WTC11 (cell line): ENCODE data around the gene SLCO4A1. TPM values are rescaled to one million over a fixed set of nuclear protein-coding genes. Genes with fewer than 3 reads are reported as not detected.

ENCODE experiments used
- ATAC-seq: fragments of 200-7000 bp; cut with Tn5 transposase; 2 replicates; pipeline ENCODE4 v1.10.0; 2021; ENCODE audit warnings: mild to moderate bottlenecking, moderate library complexity
- CTCF ChIA-PET: fragments of 300-600 bp; sonication (Branson Sonifier 250); formaldehyde crosslinking; loops from one replicate; lab custom pipeline; 2021; ENCODE audit warnings: antibody characterized with exemption; lab: Charles Lee
- POLR2A ChIA-PET: fragments of 350-600 bp; sonication (Branson Sonifier 250); formaldehyde crosslinking; loops from one replicate; lab custom pipeline; 2021; ENCODE audit warnings: antibody characterized with exemption; lab: Charles Lee
- DNase-seq: peaks from one replicate; pipeline ENCODE4 v3.0.0; 2021; ENCODE audit warnings: low spot score
- H3K27ac Mint-ChIP-seq: 2 replicates; pipeline ENCODE4 v1.8.0; 2021; ENCODE audit warnings: mixed read lengths
- H3K27me3 Mint-ChIP-seq: 2 replicates; pipeline ENCODE4 v1.8.0; 2021; ENCODE audit warnings: low read depth, mild to moderate bottlenecking, moderate library complexity, mixed read lengths
- H3K36me3 Mint-ChIP-seq: 2 replicates; pipeline ENCODE4 v1.8.0; 2021; ENCODE audit warnings: mixed read lengths
- H3K4me1 Mint-ChIP-seq: 2 replicates; pipeline ENCODE4 v1.8.0; 2022; ENCODE audit warnings: mixed read lengths
- H3K4me3 Mint-ChIP-seq: 2 replicates; pipeline ENCODE4 v1.8.0; 2021; ENCODE audit warnings: mild to moderate bottlenecking, moderate library complexity, mixed read lengths
- H3K9me3 Mint-ChIP-seq: 2 replicates; pipeline ENCODE4 v1.8.0; 2021; ENCODE audit warnings: mixed read lengths
- CREM ChIP-seq: sonication (generic); formaldehyde crosslinking; IDR thresholded peaks from 2 replicates; pipeline ENCODE4 v1.8.1; 2022; ENCODE audit warnings: mild to moderate bottlenecking, missing genetic modification reagents, moderate library complexity
- ELF4 ChIP-seq: sonication (generic); formaldehyde crosslinking; IDR thresholded peaks from 2 replicates; pipeline ENCODE4 v1.8.1; 2022; ENCODE audit warnings: low read depth, mild to moderate bottlenecking, moderate library complexity, missing genetic modification reagents
- MYBL2 ChIP-seq: sonication (generic); formaldehyde crosslinking; IDR thresholded peaks from 2 replicates; pipeline ENCODE4 v1.8.1; 2023; ENCODE audit warnings: mild to moderate bottlenecking, moderate library complexity, missing genetic modification reagents
- PRRX2 ChIP-seq: fragments of 250-450 bp; sonication (Bioruptor Pico); IDR thresholded peaks from 2 replicates; pipeline ENCODE4 v1.8.0; 2021; ENCODE audit warnings: mild to moderate bottlenecking
- RELA ChIP-seq: sonication (generic); formaldehyde crosslinking; IDR thresholded peaks from 2 replicates; pipeline ENCODE4 v1.8.1; 2022; ENCODE audit warnings: missing genetic modification reagents, mild to moderate bottlenecking, borderline replicate concordance
- RORB ChIP-seq: fragments of 250-450 bp; sonication (Bioruptor Pico); IDR thresholded peaks from 2 replicates; pipeline ENCODE4 v1.9.0; 2021; ENCODE audit warnings: mild to moderate bottlenecking
- SOX15 ChIP-seq: fragments of 250-450 bp; sonication (Bioruptor Pico); IDR thresholded peaks from 2 replicates; pipeline ENCODE4 v1.9.0; 2021; ENCODE audit warnings: mild to moderate bottlenecking
- TCF7 ChIP-seq: sonication (generic); formaldehyde crosslinking; IDR thresholded peaks from 2 replicates; pipeline ENCODE4 v1.8.0; 2022; ENCODE audit warnings: mild to moderate bottlenecking, low read depth, missing genetic modification reagents, moderate library complexity
- TEAD4 ChIP-seq: sonication (generic); formaldehyde crosslinking; IDR thresholded peaks from 2 replicates; pipeline ENCODE4 v1.8.0; 2022; ENCODE audit warnings: mild to moderate bottlenecking, missing genetic modification reagents
- ZNF232 ChIP-seq: sonication (generic); formaldehyde crosslinking; IDR thresholded peaks from 2 replicates; pipeline ENCODE4 v1.8.0; 2022; ENCODE audit warnings: mild to moderate bottlenecking, missing genetic modification reagents
- total RNA-seq: library from RNA; stranded (reverse); gene quantifications from 3 replicates; pipeline ENCODE4 v1.2.3, GENCODE V29; 2021
- TF ChIP-seq, protein P1 (sequence below): fragments of 250-450 bp; sonication (Bioruptor Pico); conservative IDR thresholded peaks from 2 replicates; pipeline ENCODE4 v1.9.0; 2021; ENCODE audit warnings: mild to moderate bottlenecking
- TF ChIP-seq, protein P2 (sequence below): fragments of 200-600 bp; IDR thresholded peaks from 2 replicates; pipeline ENCODE4 v1.8.0; 2022; ENCODE audit warnings: antibody characterized with exemption
- TF ChIP-seq, protein P3 (sequence below): sonication (generic); formaldehyde crosslinking; conservative IDR thresholded peaks from 2 replicates; pipeline ENCODE4 v1.8.1; 2023; ENCODE audit warnings: mild to moderate bottlenecking, low read depth, missing genetic modification reagents, moderate library complexity
- TF ChIP-seq, protein P4 (sequence below): sonication (generic); formaldehyde crosslinking; IDR thresholded peaks from 2 replicates; pipeline ENCODE4 v1.8.1; 2023; ENCODE audit warnings: mild to moderate bottlenecking, moderate library complexity, missing genetic modification reagents
- TF ChIP-seq, protein P5 (sequence below): fragments of 250-450 bp; sonication (Bioruptor Pico); IDR thresholded peaks from 2 replicates; pipeline ENCODE4 v1.9.0; 2021; ENCODE audit warnings: moderate library complexity, mild to moderate bottlenecking, inconsistent platforms, borderline replicate concordance
- TF ChIP-seq, protein P6 (sequence below): sonication (generic); formaldehyde crosslinking; IDR thresholded peaks from 2 replicates; pipeline ENCODE4 v1.8.1; 2022; ENCODE audit warnings: missing genetic modification reagents, borderline replicate concordance
- TF ChIP-seq, protein P7 (sequence below): sonication (generic); formaldehyde crosslinking; IDR thresholded peaks from 2 replicates; pipeline ENCODE4 v1.8.0; 2022; ENCODE audit warnings: mild to moderate bottlenecking, missing genetic modification reagents

SLCO4A1 gene
- total RNA-seq, 1 experiment from 2014 or later = 19.9 TPM

DNA sequence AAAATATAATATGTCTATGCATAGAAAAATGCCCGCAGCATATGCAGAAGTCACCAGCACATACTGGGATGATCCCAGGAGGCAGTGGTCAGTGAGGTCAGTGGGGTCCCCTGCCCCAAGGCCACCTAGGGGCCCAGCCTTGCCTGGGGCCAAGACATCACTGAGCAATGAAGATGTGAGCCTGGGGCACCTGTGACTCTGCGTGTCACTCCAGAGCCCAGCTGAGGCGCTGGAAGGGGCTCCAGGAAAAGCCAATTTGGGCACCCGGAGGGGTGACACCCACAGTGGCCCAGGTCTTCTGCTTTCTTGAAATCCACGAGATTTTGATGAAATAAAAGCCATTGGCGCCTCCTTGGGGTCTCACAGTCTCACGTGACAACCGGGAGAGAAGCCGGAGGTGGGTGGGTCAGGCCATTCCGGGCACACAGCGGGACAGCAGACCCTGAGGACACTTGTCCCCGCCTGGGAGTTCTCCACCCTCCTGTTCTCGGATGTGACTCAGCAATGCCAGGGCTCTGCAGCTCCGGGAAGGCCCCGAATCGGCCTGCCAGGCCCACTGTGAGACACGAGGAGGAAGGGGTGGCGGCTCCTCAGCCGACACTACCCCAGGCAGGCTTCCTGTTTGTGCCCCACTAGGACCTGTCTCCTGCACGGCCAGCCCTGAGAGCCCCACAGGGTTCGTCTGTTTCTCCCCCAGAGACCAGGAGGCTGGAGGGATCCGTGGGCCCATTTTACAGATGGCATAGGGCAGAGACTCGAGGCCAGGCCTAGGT is 24.4 kb upstream of the SLCO4A1 start:
- no peaks in the 10 kb centered on the region for H3K9me3 Mint-ChIP-seq

DNA sequence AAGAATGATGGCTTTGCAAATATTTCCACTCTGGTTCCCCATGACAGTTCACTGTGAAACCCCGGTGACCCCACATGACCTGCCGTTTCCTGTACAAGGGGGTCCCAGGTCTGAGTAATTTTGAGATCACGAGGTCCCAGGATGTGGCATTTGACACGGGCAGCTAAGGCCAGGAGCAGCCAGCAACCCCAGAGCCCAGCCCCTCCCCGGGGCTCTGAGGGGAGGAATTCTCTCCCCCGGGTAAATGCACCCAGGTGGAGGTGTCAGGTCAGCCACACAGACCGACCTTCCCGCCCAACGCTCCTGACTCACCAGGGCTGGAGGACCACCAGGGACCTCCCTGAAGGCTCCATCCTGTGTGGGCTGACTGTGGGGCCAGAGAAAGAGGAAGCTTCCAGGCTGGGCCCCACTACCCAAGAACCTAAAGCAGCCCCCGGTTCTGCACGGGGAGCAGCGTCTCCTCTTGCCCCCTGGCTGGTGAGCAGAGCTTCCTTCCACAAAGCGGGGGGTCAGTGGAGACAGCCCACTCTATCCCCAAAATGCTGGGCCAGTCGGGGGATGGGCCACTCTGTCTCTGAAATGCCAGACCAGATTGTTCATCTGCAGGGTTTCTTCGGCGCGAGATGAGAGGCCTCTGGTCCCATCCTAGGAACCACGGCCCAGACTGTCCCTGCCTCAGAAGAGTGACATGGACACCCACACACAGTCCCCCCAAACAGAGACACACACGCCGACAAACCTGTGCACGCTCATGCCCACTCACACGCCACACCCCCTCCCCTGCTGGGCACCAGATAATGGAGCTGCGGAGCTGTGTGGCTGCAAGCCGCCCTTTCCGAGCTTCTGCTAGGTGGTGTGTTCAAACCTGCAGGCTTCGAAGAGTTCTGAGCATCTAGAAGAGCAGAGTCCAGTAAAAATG is 23.4 kb upstream of the SLCO4A1 start:
- POLR2A ChIA-PET = no interaction called here
- peak; percentile 30 for DNase-seq
- Mint-ChIP-seq H3K27me3 (no peaks in the 10 kb centered on the region; the same call in 1 of the 2 replicates), H3K27ac (no peak overlapping the region), H3K36me3 (no peaks in the 10 kb centered on the region), H3K9me3 (no peaks in the 10 kb centered on the region), H3K4me3 (no peak overlapping the region), H3K4me1 (peaks cover 15% of the 10 kb centered on the region)
- no peak for ATAC-seq
- CTCF ChIA-PET = interaction anchor here (0.7 to 3.2 kb wide), 6 partner anchors 12 to 173 kb away, joined by 3 to 45 read pairs (median 4); no protein-coding TSS in a partner anchor
- TF ChIP-seq, protein P1, sequence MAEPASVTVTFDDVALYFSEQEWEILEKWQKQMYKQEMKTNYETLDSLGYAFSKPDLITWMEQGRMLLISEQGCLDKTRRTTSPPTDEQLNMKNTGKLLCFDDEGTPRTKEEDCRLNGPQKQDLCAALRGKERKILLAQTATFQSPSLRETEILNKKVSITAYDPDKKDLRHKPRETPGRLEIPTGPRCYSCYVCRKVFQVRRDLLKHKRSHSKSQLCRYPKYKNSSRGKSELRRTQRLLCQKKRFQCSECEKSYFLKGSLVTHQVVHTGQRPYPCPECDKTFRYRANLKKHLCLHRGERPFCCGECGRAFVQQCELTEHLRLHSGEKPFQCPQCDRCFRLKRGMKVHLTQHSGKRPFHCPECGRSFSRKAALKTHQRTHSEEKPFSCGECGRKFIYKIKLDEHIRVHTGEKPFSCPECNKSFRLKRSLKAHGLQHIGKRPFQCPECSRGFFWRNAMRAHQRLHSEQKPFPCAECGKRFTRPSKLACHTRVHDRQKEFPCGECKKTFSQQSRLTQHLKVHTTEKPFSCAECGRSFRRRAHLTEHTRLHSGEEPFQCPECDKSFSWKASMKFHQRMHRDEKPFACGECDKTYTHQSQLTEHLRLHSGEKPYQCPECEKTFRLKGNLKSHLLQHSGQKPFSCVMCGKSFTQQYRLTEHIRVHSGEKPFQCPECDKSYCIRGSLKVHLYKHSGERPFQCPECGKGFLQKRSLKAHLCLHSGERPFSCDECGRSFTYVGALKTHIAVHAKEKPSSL (CRISPR knock-in tag) = no peak
- TF ChIP-seq, protein P2, sequence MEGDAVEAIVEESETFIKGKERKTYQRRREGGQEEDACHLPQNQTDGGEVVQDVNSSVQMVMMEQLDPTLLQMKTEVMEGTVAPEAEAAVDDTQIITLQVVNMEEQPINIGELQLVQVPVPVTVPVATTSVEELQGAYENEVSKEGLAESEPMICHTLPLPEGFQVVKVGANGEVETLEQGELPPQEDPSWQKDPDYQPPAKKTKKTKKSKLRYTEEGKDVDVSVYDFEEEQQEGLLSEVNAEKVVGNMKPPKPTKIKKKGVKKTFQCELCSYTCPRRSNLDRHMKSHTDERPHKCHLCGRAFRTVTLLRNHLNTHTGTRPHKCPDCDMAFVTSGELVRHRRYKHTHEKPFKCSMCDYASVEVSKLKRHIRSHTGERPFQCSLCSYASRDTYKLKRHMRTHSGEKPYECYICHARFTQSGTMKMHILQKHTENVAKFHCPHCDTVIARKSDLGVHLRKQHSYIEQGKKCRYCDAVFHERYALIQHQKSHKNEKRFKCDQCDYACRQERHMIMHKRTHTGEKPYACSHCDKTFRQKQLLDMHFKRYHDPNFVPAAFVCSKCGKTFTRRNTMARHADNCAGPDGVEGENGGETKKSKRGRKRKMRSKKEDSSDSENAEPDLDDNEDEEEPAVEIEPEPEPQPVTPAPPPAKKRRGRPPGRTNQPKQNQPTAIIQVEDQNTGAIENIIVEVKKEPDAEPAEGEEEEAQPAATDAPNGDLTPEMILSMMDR = no peak
- TF ChIP-seq TCF7 (CRISPR knock-in tag) = no peak
- TF ChIP-seq, protein P3, sequence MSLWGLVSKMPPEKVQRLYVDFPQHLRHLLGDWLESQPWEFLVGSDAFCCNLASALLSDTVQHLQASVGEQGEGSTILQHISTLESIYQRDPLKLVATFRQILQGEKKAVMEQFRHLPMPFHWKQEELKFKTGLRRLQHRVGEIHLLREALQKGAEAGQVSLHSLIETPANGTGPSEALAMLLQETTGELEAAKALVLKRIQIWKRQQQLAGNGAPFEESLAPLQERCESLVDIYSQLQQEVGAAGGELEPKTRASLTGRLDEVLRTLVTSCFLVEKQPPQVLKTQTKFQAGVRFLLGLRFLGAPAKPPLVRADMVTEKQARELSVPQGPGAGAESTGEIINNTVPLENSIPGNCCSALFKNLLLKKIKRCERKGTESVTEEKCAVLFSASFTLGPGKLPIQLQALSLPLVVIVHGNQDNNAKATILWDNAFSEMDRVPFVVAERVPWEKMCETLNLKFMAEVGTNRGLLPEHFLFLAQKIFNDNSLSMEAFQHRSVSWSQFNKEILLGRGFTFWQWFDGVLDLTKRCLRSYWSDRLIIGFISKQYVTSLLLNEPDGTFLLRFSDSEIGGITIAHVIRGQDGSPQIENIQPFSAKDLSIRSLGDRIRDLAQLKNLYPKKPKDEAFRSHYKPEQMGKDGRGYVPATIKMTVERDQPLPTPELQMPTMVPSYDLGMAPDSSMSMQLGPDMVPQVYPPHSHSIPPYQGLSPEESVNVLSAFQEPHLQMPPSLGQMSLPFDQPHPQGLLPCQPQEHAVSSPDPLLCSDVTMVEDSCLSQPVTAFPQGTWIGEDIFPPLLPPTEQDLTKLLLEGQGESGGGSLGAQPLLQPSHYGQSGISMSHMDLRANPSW (CRISPR knock-in tag) = no peak
- TF ChIP-seq ZNF232 (CRISPR knock-in tag) = no peak
- no peak for TF ChIP-seq RELA
- TF ChIP-seq, protein P4, sequence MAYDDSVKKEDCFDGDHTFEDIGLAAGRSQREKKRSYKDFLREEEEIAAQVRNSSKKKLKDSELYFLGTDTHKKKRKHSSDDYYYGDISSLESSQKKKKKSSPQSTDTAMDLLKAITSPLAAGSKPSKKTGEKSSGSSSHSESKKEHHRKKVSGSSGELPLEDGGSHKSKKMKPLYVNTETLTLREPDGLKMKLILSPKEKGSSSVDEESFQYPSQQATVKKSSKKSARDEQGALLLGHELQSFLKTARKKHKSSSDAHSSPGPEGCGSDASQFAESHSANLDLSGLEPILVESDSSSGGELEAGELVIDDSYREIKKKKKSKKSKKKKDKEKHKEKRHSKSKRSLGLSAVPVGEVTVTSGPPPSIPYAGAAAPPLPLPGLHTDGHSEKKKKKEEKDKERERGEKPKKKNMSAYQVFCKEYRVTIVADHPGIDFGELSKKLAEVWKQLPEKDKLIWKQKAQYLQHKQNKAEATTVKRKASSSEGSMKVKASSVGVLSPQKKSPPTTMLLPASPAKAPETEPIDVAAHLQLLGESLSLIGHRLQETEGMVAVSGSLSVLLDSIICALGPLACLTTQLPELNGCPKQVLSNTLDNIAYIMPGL (CRISPR knock-in tag) = no peak
- no peak for TF ChIP-seq TEAD4 (CRISPR knock-in tag)

More for the DNA sequence above, 24.4 kb upstream of the SLCO4A1 start:
- Mint-ChIP-seq H3K4me3 (no peak overlapping the region), H3K36me3 (no peaks in the 10 kb centered on the region), H3K27ac (no peak overlapping the region), H3K27me3 (no peaks in the 10 kb centered on the region; the same call in 1 of the 2 replicates), H3K4me1 (peaks cover 6% of the 10 kb centered on the region)
- ATAC-seq (no peak), DNase-seq (no peak)
- TF ChIP-seq, protein P5, sequence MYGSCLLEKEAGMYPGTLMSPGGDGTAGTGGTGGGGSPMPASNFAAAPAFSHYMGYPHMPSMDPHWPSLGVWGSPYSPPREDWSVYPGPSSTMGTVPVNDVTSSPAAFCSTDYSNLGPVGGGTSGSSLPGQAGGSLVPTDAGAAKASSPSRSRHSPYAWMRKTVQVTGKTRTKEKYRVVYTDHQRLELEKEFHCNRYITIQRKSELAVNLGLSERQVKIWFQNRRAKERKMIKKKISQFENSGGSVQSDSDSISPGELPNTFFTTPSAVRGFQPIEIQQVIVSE (CRISPR knock-in tag) = no peak
- no peak for TF ChIP-seq ELF4
- TF ChIP-seq, protein P6, sequence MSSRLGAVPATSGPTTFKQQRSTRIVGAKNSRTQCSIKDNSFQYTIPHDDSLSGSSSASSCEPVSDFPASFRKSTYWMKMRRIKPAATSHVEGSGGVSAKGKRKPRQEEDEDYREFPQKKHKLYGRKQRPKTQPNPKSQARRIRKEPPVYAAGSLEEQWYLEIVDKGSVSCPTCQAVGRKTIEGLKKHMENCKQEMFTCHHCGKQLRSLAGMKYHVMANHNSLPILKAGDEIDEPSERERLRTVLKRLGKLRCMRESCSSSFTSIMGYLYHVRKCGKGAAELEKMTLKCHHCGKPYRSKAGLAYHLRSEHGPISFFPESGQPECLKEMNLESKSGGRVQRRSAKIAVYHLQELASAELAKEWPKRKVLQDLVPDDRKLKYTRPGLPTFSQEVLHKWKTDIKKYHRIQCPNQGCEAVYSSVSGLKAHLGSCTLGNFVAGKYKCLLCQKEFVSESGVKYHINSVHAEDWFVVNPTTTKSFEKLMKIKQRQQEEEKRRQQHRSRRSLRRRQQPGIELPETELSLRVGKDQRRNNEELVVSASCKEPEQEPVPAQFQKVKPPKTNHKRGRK (CRISPR knock-in tag) = no peak
- no peak for TF ChIP-seq RORB
- no peak for TF ChIP-seq SOX15 (CRISPR knock-in tag)
- TF ChIP-seq, protein P3 (CRISPR knock-in tag) = no peak
- TF ChIP-seq, protein P7, sequence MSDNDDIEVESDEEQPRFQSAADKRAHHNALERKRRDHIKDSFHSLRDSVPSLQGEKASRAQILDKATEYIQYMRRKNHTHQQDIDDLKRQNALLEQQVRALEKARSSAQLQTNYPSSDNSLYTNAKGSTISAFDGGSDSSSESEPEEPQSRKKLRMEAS (CRISPR knock-in tag) = no peak
- no peak for TF ChIP-seq CREM
- no peak for TF ChIP-seq MYBL2 (CRISPR knock-in tag)
- TF ChIP-seq PRRX2 (CRISPR knock-in tag) = no peak
- POLR2A ChIA-PET = no interaction called here
- CTCF ChIA-PET = interaction anchor here (0.6 to 3.2 kb wide), 39 partner anchors 11 to 218 kb away, joined by 3 to 45 read pairs (median 5); partner anchors contain the start of genes RBBP8NL and SLCO4A1
